GF-D8 (cell line): Measurements from ENCODE around the gene IL1RN.

Experiments used
- DNase-seq: peaks from one replicate; lab custom pipeline; 2025; lab: John Stamatoyannopoulos, UW

The IL1RN gene

DNA sequence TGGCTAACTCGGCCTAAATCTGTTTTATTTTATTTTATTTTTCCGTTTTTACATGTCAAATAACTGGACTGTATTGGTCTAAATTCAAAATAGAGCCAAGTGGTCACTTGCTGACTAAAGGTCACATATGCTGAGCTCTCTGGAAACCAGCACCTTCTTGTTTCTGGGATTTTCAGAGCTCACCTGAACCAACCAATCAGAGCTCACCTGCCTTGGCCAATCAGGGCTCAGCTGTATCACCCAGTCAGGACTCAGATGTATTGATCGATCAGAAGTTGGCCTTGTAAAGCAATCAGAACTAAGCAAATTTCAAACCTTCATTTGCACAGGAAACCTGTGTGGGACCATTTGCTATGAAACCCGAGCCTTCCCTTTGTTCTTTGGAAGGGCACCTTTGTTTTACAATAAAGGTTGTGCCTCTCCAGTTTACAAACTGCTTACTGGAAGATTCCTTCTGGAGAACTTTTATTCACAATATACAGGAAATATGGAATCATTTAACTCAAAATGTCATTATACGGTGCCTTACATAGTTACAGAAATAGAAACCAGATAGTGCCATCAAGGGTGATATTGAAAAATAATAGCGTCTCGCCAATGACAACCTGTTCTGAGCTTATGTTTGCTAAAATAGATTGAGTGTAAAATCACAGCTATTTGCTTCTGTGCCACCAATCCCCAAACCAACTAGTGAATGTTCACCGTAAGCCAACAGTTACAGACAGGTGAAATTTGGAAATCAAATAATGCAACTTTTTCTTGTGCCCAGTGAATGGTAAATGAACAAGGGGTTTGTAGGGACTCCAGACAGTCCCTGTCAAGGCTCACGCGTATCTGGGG lies 29.1 kb downstream of the IL1RN start:
- DNase-seq = no peak

GRCh38 chr2:113157118-113157896 lies 29.9 kb downstream of the IL1RN start:
- no peak for DNase-seq

DNA sequence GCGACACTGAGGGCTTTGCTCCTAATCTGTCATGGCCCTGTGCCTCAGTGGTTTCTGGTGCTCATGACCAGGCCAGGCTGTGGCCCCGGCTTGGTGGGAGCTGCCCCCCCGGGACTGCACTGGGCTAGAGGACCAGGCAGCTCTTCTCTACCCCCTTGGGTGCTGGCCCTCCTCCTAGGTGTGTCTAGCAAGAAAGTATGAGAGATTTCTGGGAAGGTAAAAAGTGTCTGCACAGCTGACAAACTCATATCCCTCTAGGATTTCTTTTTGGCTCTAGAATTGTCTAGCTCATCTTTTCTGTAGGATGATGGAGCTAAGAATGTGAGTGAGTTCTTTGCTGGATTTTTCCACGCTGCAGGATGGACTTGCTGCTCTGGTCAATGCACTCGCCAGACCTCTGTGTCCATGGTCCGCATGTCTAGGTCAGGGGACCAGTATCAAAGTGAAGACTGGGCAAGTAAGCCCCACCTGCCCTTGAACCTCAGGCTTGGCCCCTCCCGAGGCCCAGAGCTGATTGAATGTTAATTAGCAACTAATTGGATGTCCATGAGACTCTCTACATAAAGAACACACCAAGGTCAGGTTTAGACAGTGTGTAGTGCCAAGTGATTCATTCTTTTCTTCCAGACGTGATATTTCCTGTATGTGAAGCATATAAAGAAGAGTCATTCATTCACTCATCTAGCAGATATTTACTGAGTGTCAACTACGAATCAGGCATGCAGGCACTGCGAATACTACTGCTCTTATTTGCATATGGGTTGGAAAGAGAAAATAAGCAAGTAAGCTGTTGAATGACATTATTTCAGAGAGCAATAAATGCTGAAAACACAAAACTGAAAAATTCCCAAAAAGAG lies 30.7 kb downstream of the IL1RN start:
- DNase-seq = no peak

GRCh38 chr2:113158884-113159553 lies 31.6 kb downstream of the IL1RN start:
- DNase-seq = no peak

GRCh38 chr2:113160248-113160647 lies 32.9 kb downstream of the IL1RN start:
- no peak for DNase-seq

DNA sequence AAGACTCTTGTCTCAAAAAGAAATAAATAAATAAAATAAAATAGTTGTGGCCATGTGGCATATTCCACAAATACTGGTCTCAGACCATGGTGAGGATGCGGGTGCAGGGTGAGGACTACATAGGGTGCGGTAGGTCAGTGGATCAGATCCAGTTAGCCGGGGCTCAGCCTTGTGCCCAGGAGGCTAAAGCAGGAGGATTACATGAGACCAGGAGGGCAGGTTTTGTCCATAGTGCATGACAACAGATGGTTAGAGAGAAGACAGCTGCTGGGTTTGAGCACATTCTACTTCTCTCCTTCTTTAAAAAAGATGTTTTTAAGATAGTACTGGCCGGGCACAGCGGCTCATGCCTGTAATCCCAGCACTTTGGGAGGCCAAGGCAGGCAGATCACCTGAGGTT lies 33.6 kb downstream of the IL1RN start:
- DNase-seq = no peak

DNA sequence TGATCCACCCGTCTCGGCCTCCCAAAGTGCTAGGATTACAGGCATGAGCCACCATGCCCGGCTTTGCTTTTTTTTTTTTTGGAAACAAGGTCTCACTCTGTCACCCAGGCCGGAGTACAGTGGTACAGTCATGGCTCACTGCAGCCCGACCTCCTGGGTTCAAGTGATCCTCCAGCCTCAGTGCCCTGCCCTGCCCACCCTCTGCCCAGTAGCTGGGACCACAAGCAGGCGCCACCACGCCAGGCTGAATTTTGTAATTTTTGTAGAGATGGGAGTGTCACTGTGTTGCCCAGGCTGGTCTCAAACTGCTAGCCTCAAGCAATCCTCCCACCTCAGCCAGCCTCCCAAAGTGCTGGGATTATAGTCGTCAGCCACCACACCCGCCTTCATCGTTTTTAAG lies 34.8 kb downstream of the IL1RN start:
- DNase-seq = no peak

DNA sequence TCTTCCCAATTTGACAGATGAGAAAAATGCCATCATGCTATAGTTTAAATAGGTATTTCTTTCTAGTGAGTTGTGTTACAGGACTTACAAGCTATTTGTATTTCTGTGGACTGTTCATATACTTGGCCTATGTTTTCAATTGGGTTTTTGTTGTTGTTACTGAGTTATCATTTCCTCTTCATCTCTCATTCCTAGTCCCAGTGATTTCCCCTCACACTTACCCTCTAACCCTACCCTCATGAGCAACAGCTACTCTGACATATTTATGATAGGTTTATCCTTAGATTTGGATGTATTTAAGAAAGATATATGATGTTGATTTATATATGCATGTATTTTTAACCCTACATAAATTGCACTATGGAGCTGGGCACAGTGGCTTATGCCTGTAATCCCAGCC lies 35.5 kb downstream of the IL1RN start:
- no peak for DNase-seq

GRCh38 chr2:113164215-113164929 lies 37.0 kb downstream of the IL1RN start:
- DNase-seq = no peak

DNA sequence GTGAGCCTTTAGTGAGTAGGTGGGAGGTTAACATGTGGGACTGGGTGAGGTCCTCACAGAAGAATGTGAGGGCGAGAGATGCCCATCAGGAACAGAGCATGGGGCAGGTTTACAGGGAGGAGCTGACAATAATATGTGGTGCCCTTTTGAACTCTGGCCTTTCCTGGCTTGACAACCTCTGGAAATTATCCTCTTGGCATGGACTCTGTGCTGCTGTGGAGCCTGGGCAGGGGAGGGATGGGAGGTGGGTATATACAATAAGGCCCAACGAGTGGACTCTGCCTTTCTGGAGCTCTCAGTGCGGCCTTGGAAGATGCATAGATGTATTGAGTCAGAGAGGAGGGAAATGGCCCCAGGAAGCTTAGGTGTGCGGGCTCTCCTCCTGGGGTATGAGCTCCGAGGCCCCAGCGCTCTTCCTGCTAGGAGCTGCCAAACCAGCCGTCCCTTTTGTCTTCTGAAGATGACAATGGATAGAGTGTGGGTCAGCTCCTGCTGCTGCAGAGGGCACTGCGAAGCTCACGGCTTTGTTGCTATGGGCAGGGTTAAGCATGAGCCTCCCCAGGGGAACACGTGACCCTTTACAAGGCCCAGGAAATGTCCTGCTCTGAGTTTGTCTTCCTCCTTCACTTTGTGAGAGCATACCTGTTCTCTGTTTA lies 37.7 kb downstream of the IL1RN start:
- no peak for DNase-seq

DNA sequence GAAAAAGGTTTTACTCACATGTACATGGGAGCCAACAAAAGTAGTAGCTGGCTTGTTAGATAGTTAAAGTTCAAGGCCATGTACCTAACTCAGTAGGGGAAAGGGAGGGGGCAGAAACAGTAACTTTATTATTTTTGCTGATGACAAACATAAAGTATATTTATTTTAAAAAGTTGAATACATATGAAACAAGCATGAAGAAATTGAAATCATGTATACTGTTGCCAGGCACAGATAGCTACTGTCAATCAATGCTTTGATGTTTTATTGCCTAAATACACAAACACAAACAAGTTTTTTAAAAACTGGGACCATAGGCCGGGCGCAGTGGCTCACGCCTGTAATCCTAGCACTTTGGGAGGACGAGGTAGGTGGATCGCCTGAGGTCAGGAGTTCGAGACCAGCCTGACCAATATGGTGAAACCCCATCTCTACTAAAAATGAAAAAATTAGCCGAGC lies 38.8 kb downstream of the IL1RN start:
- DNase-seq = no peak

DNA sequence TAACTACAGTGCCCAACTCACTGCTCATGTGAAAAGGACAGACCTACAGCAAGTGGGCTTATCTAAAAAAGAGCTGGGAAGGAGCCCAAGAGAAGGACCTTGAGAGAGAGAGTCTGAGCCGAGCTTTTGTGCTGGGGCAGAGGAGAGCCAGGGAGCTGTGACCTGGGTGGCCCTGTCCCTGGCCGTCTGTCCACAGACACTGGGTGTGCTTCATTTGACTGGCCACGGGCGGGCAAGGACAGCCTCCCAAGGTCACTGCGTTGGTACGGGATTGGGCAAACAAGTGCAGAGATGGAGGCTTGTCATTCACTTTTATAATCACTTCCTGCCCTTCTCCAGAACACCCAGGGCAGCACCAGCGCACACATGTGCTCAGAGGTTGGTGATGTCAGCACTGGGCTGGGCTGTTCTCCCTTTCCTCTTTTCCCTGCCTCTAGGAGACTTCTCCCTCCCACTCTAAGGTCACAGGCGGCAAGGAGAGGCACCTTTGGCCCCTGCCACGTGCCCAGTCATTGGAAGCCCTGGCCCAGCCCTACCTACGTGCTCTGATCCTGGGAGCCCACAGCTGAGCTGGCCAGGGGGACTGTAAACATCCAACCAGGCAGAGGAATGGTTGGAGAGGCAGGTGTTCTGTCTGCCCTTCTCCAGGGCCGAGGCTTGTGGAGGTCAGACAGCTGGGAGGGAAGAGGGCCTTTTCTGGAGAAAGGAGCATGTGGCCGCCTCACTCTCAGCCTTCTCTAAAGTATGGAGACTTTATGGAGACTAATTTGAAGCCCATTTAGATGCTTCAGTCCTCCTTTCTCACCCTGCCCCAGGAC lies 39.9 kb downstream of the IL1RN start:
- DNase-seq = no peak

- DNase-seq = no peak
Measured at GRCh38 chr2:113167962-113168340, 40.6 kb downstream of the IL1RN start.

DNA sequence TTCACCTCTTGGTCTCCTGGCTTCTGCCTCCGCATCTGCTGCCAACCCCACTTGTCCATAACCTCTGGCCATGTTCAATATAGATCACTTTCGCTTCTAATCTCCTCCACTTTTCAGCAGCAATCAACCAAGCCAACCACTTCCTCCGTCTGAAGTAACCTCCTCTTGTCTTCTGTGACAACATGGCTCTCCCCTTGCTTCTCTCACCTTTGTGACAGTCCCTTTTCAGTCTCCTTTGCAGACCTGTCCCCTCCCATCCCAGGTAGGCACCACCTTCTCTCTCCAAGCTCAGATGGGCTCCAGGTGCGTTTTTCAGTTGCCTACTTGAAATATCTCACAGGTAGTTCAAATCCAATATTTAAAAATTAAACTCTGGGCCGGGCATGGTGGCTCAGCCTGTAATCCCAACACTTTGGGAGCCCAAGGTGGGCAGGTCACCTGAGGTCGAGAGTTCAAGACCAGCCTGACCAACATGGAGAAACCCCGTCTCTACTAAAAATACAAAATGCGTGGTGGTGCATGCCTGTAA lies 41.7 kb downstream of the IL1RN start:
- DNase-seq = no peak

DNA sequence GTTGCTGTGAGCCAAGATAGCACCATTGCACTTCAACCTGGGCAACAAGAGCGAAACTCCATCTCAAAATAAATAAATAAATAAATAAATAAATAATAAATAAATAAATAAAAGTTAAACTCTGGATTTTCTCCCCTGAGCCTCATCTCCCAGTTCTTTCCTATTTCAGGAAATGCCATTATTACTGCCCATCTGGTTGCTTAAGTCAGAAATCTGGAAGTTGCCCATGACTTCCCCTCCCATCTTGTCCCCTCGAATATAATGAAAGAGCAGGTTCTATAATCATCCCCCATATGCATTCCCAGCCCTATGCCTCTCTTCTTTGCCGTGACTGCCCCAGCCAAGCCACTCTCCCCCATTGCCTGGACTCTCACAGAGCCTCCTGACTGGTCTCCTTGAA lies 42.2 kb downstream of the IL1RN start:
- DNase-seq = no peak

- no peak for DNase-seq
Measured at GRCh38 chr2:113171334-113172075, 44.1 kb downstream of the IL1RN start.

DNA sequence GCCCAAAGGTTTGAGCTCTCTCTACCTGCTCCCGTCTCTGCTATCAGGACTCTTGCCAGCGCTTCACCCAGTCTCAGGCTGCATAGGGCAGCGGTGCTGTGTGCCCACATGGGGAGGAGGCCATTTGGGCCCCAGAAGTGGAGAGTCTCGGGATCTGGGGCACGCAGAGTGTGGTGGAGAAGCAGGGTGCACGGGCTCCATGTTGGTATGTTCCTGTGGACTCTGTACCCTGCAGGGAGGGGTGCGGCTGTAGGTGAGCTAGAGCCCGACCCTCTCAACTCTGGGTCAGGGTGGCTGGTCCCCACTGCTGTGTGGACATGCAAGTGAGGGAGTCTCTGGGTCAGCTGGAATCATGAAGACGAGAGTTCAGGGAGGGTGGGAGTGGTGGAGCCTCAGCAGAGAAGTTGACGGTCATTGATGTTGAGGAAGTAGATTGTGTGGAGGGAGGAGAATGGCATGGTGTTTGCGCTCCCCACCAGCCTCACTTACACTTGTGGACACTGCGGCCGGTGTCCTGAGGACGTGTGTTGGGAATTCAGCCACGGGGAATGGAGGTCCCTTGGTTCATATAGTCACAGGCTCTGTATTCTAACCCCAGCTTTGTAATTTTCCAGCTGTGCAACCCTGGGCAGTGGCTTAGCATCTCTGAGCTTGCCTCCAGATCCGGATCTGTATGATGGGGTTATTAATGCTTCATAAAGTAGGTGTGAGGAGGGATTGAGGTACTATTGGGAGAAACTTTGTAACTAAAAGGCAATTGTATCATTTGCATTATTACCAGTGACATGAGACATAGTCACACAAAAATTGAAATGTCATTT lies 45.5 kb downstream of the IL1RN start:
- DNase-seq = no peak
